ENCODE results near the gene TCAP. TPM values are rescaled to one million over a fixed set of nuclear protein-coding genes. Genes with fewer than 3 reads are reported as not detected.

TCAP gene
- total and polyA plus RNA-seq, 12 donors: 0.78 to 13.6 (median 1.8) TPM; not detected in 1

DNA sequence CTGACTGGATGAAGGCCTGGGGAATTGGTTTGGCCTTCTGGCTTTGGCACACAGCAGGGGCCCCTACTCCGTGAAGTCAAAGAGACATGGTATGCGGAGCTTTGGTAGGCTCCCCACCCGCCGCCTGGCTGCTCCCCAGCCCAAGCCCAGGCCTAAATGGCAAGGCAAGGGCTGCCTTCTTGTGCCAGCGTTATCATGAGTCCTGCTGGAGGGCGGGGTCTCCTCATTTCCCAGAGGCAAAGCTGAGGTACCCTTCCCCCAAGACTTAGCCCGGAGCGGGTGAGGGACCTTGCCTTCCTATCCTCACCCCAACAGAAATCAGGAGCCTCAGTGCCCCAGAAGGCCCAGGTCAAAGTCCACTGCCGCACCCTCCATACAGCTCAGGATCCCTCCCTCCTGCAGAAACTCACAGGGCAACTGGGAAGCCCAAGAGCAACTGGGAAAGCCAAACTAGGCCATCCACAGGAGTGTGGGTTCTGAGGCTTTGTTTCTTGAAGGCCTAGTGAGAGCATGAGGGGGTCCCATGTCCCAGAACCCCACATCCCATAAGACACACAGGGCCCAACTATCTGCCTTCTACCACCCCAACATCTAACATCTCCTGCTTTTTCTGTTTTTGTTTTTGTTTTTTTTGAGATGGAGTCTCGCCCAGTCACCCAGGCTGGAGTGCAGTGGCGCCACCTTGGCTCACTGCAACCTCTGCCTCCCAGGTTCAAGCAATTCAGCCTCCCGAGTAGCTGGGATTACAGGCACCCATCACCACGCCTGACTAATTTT lies 13.4 kb downstream of the TCAP start:
- Histone ChIP-seq H3K27me3 (no peaks in the 10 kb centered on the region), H3K36me3 (replicated peaks in 1 of 2) (no peaks in the 10 kb centered on the region), H3K4me1 (replicated peaks in 1 of 2) (peaks cover 0 to 5% of the 10 kb centered on the region in 2 donors), H3K4me3 (no peak overlapping the region), H3K9me3 (replicated peaks in 1 of 3) (no peaks in the 10 kb centered on the region), H3K27ac (no peak overlapping the region)
- no peak for TF ChIP-seq POLR2A (IDR thresholded peaks at IDR 0.05)
- TF ChIP-seq, protein P1, sequence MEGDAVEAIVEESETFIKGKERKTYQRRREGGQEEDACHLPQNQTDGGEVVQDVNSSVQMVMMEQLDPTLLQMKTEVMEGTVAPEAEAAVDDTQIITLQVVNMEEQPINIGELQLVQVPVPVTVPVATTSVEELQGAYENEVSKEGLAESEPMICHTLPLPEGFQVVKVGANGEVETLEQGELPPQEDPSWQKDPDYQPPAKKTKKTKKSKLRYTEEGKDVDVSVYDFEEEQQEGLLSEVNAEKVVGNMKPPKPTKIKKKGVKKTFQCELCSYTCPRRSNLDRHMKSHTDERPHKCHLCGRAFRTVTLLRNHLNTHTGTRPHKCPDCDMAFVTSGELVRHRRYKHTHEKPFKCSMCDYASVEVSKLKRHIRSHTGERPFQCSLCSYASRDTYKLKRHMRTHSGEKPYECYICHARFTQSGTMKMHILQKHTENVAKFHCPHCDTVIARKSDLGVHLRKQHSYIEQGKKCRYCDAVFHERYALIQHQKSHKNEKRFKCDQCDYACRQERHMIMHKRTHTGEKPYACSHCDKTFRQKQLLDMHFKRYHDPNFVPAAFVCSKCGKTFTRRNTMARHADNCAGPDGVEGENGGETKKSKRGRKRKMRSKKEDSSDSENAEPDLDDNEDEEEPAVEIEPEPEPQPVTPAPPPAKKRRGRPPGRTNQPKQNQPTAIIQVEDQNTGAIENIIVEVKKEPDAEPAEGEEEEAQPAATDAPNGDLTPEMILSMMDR (IDR thresholded peaks at IDR 0.05): no peak
- 89 to 93% (median 91%) methylated on average over 6 to 13 of the region's 13 CpGs for WGBS, 4 donors
- no peak for DNase-seq
- intact Hi-C loops (cut with DNase I): no loop called here

GRCh38 chr17:39679521-39680192 lies 14.5 kb downstream of the TCAP start:
- no peaks in the 10 kb centered on the region for H3K36me3 ChIP-seq (replicated peaks in 1 of 2)
- no peak for TF ChIP-seq POLR2A (IDR thresholded peaks at IDR 0.05)
- TF ChIP-seq, protein P1 (IDR thresholded peaks at IDR 0.05): no peak
- WGBS, 4 donors: 78 to 81% (median 79%) methylated on average over 11 to 12 of the region's 12 CpGs
- peaks cover 0 to 5% of the 10 kb centered on the region in 2 donors for H3K4me1 ChIP-seq (replicated peaks in 1 of 2)
- intact Hi-C loops (cut with DNase I): no loop called here
- H3K27me3 ChIP-seq: no peaks in the 10 kb centered on the region
- H3K27ac ChIP-seq: no peak overlapping the region
- no peaks in the 10 kb centered on the region for H3K9me3 ChIP-seq (replicated peaks in 1 of 3)
- H3K4me3 ChIP-seq: no peak overlapping the region
- DNase-seq: no peak

DNA sequence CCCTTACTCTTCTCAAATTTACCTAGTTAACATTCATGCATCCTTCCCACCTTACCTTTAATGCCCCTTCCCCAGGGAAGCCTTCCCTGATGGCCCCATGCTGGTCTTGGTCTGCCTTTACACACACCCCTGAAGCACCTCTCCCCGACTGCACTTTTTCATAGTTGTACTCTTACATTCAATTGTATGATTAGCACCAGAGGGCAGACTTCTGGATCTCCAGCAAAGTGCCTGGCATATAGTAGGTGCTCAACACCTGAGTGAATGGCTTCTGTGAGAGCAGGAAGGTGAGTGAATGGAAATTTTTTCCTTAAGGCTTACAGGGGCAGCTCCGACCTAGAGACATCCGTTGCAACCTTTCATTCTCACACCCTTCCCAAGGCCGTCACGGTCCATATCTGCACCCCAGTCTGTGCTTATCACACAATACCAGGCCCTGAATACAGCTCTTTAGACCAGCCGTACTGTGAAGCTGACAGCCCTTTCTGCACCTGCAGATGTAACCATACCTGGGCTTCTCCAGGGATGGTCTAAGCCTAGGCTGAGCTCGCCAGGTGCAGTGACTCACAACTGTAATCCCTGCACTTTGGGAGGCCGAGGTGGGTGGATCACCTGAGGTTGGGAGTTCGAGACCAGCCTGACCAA lies 18.3 kb downstream of the TCAP start:
- DNase-seq: no peak
- TF ChIP-seq POLR2A (IDR thresholded peaks at IDR 0.05): no peak
- TF ChIP-seq, protein P1 (IDR thresholded peaks at IDR 0.05): no peak

More for the DNA sequence above, 18.3 kb downstream of the TCAP start:
- Histone ChIP-seq H3K9me3 (replicated peaks in 1 of 3) (no peaks in the 10 kb centered on the region), H3K4me3 (no peak overlapping the region), H3K4me1 (replicated peaks in 1 of 2) (peaks cover 4 to 8% of the 10 kb centered on the region in 2 donors), H3K27ac (no peak overlapping the region), H3K27me3 (no peaks in the 10 kb centered on the region), H3K36me3 (replicated peaks in 1 of 2) (no peaks in the 10 kb centered on the region)
- WGBS, 4 donors: 85 to 91% (median 85%) methylated on average over 9 of the region's 9 CpGs
- intact Hi-C loops (cut with DNase I): no loop called here
